ENCODE results near the gene ABLIM3.

ABLIM3 gene

DNA sequence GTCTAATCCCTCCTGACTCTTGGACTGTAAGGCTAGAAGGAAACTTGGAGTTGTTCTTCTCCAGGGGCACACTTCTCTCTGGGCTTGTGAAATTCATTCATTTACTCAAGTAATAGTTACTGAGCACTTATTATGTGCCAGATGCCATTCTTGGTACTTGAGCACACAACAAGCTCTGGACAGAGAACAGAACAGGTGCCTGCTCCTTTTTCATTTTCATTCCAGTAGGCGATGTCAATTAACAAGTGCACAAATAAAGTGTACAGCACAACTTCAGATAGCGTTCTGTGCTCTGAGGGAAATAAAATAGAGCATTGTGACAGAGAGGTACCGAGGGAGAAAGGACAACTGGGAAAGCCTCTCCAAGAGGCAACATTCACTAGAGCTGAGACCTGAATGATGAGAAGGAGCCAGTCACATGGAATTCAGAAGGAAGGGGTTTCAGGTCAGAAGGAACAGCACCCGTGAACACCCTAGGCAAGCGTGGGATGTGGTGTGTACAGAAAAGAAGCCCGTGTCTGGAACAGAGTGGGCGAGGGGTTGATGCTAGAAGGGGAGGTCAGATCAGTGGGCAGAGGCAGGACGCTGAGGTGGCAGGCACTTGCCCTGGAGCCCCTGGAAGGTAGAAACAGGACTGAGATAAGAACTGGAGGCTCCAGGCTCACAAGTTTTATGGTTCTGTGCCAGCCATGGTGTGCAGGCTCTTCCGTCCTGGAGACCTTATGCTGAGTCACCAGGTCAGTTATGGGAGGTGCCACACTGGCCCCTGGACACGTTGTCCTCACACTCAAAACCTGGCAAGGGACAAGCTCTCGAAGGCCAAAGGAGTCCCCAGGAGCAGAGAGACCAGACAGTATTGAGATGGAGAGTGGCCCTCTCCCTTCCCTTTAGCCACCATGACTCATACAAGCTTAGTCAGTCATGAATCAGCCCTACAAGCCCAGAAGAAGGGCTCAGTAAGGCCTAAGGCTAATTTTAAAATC is 7.2 kb upstream of the ABLIM3 start:
- no peak for DNase-seq

DNA sequence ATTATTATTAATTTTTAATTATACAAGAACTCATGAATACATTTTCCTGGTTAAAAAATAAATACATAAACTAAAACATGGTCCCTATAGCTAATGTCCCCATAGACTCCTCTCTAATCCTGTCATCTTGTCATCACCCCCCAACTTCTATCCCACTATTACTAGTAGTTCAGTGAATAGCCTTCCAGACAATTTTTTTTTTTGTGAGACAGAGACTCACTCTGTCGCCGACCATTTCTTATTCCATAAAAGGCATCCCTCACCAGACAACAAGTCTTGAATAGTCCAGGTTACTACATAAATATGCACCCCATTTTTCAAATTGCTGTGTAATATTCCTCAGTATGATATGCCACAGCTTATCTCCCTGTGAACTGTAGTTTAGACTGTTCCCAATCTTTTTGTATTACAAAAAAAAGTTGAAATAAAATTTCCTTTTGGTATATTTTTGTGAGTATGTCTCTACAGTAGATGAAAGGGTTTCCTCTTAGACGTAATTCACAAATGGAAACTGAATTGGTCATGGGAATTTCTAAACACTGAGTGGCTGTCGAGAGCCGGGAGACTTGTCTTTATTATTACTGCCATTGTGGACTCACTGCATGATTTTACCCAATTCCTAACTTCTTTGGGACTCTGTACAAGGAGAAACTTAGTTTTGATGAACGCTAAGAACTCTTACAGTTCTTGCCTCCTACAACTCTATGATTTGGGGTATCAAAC is 6.4 kb upstream of the ABLIM3 start:
- no peak for DNase-seq

DNA sequence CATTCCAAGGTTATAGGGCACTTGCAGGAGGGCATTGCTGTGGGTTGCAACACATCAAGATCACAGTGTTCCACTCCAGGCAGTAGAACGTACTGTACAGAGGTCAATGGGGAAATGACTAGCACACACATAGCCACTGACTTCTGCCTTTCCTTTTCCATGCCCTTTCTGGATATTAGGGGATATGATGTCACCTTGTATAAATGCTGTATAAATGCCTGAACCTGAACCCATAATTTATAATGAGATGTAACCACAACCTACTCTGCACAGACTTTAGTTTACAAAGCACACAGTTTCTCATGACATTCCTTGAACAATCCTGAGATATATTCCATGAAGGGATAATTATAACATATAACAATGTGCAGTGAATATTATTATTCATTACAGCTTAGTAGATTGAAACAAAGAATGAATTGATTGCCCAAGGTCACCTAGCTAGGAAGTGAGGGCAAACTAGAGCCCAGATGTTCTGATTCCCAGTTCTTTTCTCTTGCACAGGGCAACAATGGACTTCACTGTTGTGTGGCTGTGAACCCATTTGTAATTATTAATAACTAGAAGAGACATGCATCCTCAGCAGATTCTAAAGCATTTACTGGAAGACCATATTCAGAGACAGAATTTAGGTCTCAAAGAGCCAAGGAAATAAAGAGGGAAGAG is 5.6 kb upstream of the ABLIM3 start:
- DNase-seq: no peak

DNA sequence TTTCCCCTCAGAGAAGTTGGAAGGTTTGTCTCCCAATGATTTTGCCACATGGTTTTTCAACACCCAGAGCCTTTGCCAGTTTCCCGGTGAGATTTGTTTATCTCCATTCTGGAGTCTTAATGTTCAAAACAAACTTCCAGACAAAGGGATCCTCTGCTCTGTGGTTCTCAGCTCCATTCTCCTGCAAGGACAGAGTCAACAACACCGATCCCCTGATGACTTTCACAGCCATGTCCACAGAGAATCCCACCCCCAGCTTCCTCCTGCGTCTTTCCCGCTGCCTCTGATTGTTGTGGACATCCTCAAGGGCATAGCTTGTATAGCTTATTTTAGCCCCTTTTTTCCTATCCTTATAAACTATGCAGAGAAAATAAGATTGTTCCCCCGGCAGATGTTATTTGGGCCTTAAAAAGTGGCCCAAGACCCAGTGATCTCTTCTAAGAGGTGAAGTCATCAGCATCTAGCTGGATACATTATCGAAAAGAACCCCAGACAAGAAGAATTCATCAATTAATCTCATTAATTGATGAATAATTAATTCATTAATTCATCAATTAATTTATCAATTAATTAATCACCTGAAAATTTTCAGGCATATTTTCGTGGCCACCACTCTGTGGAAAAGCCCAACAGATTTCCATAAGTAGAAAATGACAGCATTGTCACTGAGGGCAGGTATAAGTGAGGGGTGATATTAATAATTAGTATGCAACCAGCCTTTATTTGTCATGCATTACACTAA is 2.9 kb upstream of the ABLIM3 start:
- DNase-seq: no peak

DNA sequence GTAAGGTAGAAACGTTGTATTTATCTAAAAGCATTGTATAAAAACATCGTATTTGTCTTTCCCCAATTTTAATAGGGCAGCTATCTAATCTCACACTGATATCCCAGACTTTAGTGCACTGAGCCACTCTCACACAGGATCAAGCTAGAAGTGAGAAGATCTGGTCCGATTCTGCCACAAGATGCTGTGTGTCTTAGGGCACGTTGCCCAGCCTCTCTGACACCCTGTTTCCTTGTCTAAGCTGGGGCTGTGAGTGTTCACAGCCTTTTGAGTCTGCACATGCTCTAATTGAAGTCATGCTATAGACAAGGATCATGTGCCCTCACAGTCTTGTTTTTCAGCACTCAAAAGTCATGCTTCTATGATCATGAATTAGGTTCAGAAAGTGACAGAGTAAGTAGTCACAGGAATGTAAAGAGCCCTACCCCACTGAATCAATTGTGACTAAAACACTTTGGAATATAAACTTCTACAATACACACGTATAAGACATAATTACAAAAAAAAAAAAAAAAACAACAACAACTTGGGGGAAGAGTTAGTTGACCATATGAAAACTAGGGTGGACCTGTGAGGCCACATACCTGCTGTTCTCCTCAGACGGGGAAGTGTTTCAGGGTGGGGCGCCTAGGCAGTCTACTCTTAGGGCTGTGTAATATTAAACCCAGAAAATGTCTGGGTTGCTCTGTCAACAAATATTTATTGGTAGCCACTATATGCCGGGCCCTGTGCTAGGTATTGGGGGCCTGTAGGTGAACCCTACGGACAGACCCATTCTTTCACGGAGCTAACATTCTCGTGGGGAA is 893 bp upstream of the ABLIM3 start:
- no peak for DNase-seq

DNA sequence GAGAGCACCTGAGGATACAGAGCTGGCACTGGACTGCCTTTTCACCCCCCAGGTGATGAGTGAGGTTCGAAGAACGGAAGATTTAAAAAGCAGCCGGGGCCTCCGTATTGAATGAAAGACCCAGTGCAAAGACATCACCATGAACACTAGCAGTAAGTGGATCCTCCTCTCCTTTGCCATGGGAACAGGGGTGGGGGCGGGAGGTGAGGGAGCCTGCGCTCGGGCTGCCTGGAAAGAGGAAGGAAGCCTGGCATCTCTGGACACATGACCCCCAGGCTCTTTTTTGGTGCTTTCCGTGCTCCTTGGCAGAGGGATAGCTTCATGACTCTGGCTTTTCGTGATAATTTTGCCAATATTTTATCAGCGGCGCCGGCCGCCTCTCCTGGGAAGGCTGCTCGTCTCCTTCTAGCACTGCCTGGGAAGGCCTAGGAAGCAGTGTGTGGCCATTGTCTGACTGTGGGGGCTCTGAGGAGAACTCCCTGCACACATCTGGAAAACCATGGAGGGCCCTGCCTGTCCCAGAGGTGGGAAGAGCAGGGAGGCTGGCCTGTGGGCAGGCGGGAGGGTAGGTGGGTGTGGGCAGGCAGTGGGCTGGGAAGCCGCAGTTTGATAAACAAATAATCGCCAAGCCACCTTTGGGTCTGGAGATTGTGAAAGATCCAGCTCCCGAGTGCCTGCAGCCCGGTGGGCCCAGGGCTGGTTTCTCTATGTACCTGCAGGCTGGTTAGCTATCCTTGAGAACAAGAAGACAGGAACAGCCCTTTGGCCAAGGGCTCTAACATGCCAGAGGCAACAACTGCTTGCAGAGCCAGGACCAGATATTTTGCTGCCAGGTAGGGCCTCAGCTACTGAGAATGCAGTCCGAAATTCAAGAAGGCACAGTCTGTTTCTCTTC is 911 bp downstream of the ABLIM3 start:
- no peak for DNase-seq

DNA sequence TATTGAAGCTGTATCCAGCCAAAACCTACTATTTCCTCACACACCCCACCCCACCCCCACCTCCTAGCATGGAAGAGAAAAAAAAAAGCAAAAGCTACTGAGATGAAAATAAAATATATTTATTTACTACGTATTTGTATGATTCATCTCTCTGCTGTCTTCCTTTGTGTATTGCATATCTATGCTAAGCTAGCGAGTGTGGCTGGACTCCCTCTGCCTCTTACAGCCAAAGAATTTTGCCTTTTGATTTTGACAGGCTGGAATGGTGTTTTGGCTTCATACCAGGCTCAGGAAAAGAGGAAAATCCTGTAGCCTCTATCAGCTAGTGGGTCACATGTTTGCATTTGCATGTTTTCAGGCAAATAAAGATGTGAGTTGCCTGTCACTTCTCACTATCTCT is 2.2 kb downstream of the ABLIM3 start:
- no peak for DNase-seq

DNA sequence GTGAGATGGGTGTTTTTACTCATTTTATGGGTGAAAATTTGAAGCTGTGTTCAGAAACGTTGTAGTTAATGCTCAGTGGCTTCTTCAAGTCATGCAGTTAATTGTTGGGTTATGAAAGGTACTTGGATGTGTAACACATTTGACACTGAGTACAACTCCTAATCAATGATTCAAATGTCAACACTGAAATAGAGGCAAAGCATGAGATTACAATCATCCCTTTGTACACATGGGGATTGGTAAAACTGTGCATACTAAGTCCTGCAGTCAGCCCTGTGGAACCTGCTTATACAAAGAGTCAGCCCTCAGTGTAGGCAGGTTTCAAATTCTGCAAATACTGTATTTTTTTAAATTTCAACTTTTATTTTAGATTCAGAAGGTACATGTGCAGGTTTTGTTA is 3.3 kb downstream of the ABLIM3 start:
- no peak for DNase-seq

DNA sequence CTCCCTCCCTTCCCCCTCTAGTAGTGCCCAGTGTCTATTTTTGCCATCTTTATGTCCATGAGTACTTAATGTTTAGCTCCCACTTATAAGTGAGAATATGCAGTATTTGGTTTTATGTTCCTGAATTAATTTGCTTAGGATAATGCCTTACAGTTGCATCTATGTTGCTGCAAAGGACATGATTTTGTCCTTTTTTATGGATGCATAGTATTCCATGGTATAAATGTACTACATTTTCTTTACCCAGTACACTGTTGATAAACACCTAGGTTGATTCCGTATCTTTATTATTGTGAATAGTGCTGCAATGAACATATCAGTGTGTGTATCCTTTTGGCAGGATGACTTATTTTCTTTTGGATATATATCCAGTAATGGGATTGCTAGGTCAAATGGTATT is 3.8 kb downstream of the ABLIM3 start:
- DNase-seq: no peak

DNA sequence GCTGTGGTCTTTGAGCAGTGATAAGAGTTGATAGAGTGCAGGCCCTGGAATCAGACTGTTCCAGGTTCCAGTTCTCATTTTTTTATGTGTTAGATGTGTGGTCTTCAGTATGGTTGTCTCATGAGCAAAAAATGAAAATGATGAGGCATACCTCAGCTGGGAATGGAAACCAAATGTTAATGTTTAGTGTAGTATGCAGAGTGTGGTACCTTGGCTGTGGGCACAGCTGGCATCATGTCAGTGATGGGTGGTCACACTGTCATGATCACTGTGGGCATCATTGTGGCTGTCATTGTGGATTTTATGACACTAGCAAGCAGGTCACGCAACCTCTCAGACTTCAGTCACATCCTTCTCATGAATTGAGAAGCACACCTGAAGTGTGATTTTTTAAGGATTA is 6.4 kb downstream of the ABLIM3 start:
- DNase-seq: no peak

DNA sequence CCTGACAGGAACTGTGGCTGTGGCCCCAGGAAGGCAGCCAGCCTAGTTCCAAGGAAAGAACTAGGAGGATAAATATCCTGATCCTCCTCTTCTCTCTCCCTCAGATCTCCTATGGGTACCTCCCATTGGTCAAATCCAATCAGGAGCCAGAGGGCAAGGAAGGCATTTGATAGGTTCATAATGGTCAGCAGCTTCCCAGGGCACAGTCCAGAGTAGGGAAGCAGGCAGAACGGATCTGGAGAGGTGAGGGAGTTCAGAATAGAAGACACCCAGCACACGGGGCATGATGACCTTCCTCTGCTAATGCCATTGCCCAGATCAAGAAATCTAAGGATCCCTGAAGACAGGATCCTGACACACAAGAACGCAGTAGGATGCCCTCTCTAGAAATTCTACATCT is 8.6 kb downstream of the ABLIM3 start:
- no peak for DNase-seq

DNA sequence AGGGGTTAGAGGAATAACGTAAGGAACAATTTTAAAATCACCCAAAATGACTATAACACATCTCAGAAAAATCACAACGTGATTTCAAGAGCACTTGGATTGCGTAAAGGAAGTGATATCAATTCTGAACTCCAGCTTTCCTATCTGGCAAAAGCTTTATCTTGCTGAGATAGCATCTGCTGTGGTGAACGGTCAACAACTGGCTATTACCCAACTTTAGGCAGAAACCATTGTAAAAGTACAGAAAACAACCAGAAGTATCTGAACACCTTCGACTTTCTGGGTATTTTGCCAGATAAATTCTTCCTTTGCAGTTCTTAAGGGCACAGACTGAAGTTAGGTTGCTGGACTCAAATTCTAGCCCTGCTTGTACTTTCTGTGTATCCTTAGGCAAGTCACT is 9.2 kb downstream of the ABLIM3 start:
- DNase-seq: no peak

DNA sequence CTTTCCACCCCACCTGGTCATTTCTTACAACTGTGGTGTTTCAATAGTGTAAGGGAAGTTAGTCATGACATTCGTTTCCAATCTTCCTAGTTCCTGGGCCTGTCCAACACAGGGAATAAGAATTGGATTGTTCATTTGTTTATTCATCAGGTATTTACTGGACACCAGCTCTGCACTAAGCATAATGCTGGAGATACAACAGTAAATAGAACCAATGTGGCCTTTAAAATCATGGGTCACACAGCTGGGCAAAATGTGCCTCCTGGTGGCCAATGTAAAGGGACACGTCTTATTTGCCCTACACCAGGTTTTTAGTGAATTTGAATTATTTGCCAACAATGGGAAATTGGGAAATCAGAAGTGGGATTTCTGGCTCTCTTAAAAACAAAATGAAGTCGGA is 10.4 kb downstream of the ABLIM3 start:
- DNase-seq: no peak

DNA sequence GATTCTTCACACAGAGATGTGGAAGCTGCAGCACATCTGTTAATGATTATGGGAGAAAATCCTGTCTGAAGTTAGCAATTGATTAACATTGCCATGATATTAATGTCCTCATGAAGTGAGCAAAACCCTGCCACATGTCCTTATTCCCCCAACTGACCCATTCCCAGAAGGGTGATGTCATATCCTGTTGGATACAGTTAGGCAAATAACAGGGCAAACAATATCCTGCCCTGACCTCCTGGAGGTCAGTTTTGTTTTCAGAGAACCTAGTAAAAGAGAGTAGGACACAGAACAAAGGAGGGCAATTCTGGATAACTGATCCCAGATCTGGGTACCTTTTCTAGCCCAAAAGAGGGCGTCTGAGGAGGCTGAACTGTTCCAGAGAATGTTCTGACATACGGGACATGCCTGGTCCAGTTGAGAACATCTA is 11.0 kb downstream of the ABLIM3 start:
- DNase-seq: no peak

DNA sequence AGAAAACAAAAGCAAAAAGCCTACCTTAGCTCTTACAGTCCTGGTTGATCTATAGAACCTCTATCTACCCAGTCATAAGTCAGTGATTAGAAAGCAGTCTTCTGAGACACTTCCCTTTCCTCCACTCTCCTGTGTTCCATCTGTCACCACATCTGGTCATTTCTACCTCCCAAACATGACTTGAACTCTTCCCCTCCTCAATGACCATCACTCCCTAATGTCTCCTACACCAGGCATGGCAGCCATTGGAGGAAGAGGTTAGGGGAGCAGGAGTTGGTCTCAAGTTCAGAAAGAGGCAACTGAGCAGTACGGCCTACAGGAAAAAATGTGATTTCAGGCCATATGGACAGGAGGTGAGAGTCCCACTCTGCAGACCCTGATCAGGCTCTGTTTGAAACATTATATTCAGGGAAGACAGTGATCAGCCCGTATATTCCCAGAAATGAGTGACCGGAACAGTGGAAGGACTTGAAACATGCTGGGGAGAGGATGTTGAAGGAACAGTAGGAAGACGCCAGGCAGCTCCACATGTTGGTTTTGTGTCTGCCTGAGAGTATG is 12.0 kb downstream of the ABLIM3 start:
- DNase-seq: no peak

DNA sequence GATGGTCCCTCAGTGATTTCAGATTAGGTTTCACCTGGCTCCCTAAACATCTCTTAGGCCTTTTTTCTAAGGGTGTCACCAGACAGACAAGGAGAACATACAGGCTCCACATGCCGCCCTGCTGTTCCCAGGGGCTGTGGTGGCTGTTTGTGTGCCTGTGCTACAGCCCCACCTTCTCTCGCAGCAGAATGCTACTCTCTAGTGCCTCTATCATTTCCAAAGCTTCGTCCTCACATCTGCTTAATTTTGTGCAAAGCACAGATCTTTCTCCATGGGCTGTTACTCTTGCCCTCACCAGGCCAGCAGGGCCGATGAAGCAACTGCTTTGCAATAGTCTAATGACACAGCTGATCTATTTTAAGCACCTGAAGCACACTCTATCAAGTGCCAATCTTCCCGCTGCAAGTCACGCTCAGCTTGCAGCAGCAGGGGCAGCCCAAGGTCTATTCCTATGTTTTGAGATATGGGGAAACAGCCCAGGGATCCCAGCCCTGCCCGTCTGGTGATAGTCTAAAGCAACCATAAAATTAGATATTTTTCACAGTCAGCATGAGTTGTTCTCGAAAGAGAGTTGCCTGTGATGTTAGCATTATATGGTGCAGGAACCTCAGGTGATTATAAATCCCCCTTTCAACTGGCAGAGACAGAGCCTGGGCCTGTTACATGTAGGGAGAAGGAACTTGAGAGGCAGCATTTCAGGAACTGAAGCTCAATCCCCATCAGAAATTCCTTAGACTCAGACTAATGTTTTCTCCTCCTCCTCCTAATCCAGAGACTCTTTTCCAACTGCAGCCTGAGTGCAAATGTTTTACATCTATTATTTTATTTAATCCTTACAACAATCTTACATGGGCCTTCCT is 12.7 kb downstream of the ABLIM3 start:
- DNase-seq: no peak

DNA sequence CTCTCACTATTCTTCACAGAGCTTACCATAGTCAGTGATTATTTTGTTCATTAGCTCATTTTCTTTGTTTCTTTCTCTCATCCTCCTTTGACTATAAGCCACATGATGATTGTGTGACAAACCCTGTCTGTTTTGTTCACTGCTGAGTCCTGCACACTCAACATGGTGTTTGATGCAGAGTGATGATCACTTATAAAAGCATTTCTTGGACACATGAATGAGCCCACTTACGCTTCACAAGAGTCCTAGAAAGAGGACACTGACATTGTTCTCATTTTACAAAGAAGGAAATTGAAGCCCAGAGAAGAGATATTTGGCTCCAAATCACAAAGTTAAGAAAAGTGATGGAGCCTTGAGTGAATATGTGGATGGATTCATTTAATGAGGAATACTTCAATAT is 13.4 kb downstream of the ABLIM3 start:
- DNase-seq: no peak

DNA sequence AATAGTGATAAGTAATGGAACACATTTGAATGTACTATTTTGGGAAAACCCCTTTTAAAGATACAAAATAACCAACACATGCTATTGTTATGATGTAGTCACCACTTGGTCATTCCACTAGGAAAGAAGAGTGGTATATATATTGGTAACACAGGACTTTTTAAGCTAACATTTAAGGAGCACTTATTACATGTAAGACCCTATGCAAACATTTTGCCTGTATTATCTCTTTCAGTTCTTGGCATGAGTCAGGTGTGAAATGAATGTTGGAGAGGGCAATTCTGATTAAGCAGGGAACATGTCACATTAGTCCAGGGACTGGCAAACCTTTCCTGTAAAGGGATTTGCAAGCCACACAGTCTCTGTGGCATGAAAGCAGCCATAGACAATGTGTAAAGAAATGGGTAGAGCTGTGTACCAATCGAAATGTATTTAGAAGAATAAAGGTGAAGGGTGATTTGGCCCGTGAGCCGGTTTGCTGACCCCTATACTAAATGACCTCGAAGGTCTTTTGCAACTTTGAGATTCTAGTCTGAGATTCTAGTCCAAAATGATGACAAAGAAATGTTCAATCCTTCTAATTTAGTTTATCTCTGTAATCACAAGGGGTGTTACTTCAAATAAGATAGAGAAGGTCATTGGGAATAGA is 15.3 kb downstream of the ABLIM3 start:
- no peak for DNase-seq

DNA sequence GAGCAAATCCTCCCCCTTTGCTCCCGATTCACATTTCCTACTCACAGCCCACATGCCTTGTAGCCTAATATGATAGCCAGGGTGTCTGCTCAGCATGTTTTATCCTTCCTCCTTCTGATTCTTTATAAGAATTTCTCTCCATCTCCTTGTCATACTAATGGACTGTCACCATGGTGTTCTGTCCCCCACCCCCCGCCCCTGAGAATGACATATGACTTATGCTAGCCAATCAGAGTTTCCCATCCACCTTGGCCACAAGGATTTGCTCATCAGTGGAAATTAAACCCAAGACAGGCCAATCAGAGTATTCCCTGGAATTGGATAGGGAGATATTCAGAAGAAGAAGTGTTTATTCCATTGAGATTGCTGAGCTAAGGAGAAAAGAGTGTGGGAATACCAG is 16.0 kb downstream of the ABLIM3 start:
- no peak for DNase-seq
